22Rv1 (cell line): ENCODE measurements around the gene IQCK.

Experiments
- ZFX ChIP-seq: fragments of 450-650 bp; IDR thresholded peaks from 2 replicates; pipeline ENCODE4 v1.6.1; 2017; ENCODE audit warnings: antibody characterized with exemption, borderline replicate concordance
- TF ChIP-seq, protein P1 (sequence below): fragments of 450-650 bp; IDR thresholded peaks from 2 replicates; pipeline ENCODE4 v1.5.1; 2017; ENCODE audit warnings: mild to moderate bottlenecking

- TF ChIP-seq, protein P1, sequence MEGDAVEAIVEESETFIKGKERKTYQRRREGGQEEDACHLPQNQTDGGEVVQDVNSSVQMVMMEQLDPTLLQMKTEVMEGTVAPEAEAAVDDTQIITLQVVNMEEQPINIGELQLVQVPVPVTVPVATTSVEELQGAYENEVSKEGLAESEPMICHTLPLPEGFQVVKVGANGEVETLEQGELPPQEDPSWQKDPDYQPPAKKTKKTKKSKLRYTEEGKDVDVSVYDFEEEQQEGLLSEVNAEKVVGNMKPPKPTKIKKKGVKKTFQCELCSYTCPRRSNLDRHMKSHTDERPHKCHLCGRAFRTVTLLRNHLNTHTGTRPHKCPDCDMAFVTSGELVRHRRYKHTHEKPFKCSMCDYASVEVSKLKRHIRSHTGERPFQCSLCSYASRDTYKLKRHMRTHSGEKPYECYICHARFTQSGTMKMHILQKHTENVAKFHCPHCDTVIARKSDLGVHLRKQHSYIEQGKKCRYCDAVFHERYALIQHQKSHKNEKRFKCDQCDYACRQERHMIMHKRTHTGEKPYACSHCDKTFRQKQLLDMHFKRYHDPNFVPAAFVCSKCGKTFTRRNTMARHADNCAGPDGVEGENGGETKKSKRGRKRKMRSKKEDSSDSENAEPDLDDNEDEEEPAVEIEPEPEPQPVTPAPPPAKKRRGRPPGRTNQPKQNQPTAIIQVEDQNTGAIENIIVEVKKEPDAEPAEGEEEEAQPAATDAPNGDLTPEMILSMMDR = no peak
- TF ChIP-seq ZFX = no peak
These were observed 9.5 kb upstream of the IQCK start for GRCh38 chr16:19708296-19709205.
